ENCODE measurements around the gene SPRR1B.
"Not testable (repeated sequence)": the region's sequence is repeated elsewhere in the genome, so short reads cannot be mapped to it uniquely, and the experiment has no call there.

Gene SPRR1B, protein sequence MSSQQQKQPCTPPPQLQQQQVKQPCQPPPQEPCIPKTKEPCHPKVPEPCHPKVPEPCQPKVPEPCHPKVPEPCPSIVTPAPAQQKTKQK

DNA sequence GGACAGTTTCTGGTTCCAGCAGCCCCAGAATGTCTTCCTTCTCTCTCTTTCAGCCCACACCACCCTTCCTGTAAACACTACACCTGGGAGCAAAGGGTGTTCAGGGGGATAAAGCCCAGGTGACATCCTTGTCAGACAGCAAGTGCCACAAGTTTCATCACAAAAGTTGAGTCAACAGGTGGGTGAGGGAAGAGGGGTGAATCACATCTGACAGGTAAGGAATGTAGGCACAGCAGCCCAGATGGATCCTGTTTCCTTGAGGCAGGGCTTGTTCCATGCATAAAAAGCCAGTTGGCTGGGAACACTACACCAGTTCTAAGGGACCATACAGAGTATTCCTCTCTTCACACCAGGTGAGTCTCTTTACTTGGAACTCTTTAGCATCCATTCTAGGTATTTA, at the start of gene SPRR1B:
Gene SPRR1B, plus strand, starts transcription at position 309 of the 400 bp plus-strand sequence. CDS start 1,143 bp downstream, outside the sequence.
- no peak for DNase-seq

DNA sequence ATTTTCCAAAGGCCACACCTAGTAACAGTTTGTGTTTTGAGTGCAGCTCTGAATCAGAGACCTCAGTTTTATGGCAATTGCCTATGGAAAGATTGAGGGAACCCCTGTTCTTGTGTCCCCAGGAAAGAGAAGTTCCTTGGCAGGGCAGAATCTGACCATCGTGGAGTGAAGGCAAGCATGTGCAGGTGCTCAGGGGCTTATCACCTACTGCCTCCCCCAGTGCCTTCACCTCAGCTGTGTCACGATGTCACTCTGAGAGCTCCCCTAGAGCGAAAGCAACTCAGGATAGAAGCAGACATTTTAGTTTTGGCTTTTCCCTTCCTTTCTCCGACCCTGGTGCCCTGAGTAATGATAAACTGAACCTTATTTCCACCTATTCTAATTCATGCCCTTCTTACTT, 48.9 kb upstream of the SPRR1B start:
- no peak for DNase-seq

DNA sequence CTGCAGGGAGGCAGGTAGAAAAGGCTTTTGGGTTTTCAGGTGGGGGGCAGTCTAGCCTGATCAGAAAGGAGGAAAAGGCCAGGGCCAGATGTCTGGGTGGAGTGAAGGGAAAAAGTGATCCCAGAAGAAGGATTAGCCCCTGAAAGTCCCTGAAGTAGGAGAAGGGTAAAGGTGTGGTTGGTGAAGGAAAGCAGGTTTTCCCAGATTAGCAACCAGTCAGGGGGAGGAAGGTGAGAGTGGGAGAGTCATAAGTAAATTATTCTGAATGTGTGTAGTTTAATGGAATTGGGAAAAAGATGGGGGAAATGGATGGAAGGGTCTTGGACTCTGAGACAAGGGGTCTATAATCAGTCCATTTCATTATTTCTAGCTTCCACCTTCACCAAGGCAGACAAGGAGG, 47.8 kb upstream of the SPRR1B start:
- no peak for DNase-seq

DNA sequence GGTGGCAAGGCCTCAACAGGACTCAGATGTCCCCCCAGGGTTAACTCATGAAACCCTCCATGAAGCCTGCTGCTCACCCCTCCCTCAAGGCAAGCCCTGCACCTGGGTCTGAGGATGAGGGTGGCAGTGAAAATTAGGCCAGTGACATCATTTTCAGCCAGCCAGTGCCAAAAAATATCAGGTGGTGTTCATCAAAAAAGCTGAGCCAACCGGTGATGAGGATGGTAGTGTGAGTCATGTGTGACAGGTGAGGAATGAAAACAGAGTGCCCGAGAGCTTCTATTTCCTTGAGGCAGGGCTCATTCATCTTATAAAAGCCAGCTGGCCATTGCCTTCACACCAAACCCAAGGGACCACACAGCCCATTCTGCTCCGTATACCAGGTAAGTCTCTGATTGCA, 47.3 kb upstream of the SPRR1B start, which contains the start of gene SPRR1A:
Gene SPRR1A, plus strand, starts transcription at position 339 of the 400 bp plus-strand sequence. CDS start 1,150 bp downstream, outside the sequence.
- DNase-seq: no peak

DNA sequence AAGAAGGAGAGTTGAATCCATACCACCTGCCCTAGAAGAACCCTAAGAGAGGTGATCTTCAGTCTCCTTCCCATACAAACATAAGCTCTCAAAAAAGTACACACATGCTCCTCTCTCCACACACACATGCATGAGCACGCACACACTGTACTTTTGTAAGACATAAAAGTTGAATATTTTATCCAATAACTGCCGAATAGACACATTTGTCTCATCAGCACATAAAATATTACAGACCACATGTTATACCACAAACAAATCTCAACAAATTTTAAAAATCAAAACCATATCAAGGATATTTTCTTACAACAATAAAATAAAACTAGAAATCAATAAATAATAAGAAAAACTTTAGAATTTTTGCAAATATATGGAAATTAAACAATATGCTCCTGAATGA, 44.4 kb upstream of the SPRR1B start:
- DNase-seq: no peak

DNA sequence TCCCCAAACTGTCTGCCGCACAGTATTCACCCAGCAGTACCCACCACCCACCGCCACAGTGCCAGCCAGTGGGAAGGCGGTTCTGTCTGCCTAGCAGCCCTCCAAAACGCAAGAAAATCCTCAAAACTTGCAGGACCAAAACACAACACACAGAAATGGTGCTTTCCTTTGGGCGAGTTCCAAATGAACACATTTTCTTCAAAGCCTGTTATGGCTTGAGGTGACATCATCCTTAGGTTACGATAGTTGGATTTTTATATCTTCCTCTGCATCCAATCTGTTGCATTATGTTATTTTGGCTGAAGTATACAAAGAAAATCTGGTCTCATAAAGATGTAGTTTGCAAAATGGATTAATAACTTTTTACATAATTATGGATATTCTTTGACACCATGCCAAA, 37.8 kb upstream of the SPRR1B start:
- DNase-seq: no peak

GRCh38 chr1:152995842-152996241, 35.2 kb upstream of the SPRR1B start:
- DNase-seq: no peak

GRCh38 chr1:152996633-152997400, 34.2 kb upstream of the SPRR1B start:
- DNase-seq: no peak

DNA sequence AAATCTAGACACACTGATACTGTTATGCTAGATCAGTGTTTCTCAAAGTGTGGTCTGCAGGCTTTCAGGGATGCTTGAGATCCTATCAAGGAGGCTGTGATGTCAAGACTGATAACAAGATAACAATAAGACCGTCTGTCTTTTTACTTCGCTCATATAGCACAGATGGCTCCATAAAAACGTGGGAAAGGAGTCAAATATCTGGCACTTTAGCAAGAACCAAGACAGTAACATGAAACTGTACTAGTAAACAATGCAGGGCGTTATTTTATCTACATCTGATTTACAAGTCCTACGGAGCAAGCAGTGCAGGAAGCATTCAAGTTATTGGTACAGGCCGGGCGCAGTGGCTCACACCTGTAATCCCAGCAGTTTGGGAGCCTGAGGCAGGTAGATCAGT, 33.1 kb upstream of the SPRR1B start:
- DNase-seq: no peak

DNA sequence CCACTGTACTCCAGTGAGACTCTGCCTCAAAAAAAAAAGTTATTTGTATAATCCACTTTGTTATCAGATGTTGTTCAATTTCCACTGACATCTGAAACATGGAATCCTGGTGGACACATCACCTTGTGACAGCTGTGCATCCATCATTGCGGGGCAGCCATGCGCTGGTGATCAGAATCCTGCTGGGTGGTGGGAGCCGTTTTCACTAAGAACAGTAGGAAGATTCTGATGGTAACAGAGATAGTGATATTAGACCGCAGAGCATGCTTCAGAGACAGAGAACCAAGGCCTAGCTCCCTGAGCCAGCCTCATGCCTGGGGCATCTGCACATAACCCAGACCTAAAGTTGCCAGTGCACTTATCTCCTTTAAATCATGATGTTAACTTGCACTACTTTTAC, 32.5 kb upstream of the SPRR1B start:
- no peak for DNase-seq

GRCh38 chr1:152999818-153000217, 31.2 kb upstream of the SPRR1B start:
- no peak for DNase-seq

- DNase-seq: no peak
Observed at GRCh38 chr1:153000294-153000693, 30.7 kb upstream of the SPRR1B start.

DNA sequence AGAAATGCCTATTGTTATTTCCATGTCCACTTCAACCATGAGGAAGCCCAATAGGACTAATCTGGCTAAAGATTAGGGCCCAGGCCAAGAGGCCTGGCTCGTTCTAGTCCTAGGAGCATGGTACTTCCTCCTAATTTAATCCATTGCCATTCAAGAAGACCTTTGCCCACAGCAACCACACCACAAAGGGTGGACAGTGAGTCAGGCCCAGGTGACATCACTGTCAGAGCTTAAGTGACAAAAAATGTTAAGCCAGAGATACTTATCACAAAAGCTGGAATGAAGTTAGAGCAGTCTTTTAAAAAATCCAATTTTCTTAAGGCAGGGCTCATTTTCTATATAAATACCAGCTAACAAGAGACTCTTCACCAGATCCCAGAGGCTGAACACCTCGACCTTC, 29.6 kb upstream of the SPRR1B start, which contains the start of gene SPRR3:
Gene SPRR3, plus strand, starts transcription at position 368 of the 400 bp plus-strand sequence. CDS start 1,272 bp downstream, outside the sequence.
- DNase-seq: no peak

- DNase-seq: not testable (repeated sequence)
Observed at GRCh38 chr1:153011235-153011758, 19.7 kb upstream of the SPRR1B start.

GRCh38 chr1:153021829-153022228, 9.2 kb upstream of the SPRR1B start:
- not testable (repeated sequence) for DNase-seq

DNA sequence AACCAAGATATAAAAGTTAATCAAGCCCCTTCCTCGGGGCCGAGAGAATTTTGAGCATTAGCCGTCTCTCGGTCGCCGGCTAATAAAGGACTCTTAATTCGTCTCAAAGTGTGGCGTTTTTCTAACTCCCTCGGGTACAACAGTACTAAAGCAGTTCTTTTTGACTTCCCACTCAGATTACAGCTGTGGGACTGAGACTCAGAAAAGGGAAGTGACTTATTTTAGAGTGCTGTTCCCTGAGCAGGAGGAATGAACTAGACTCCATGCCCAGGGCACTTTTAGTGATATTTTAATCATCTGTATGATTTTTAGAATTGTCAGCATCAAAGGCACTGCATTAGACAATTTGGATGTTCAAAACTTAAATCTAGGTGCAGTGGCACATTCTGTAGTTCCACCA, 8.7 kb upstream of the SPRR1B start:
- DNase-seq: not testable (repeated sequence)

- DNase-seq: no peak
Observed at GRCh38 chr1:153023109-153023508, 7.9 kb upstream of the SPRR1B start.

GRCh38 chr1:153024413-153024812, 6.6 kb upstream of the SPRR1B start:
- DNase-seq: no peak

DNA sequence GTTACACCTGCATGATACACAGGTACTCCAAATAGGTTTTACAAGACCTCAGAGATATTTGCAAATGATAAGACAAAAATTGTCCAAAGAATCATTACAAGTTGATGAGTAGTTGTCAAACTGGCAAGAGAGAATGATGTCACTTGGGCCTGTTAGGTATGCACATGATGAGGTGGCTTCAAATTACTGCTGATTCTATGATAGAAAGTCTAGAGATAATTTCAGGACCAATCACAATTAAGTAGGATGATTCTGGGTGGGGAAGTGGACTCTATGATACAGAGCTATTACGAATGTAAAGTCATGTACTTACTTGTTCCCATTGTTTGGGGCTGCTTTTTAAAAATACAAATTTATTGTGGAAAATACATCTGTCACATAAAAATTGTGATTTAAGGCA, 5.2 kb upstream of the SPRR1B start:
- DNase-seq: no peak

DNA sequence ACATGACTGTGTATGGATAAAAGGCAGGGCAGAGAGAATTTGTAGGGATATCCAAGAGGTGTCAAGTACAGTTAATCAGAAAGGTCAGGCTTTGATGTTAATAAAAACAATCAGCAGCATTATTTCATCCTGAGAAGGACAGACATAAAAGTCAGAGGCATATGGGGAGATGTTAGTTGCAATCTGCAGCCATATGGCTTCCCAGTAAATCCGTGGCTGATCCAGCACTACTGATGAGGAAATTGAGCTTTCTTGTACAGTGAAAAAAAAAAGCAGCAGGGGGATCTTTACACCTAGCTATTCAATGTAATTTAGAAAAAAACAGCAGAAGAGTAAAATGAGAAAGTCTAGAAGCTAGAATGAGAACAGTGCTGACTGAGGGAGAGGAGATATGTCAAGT, 2.2 kb upstream of the SPRR1B start:
- no peak for DNase-seq

DNA sequence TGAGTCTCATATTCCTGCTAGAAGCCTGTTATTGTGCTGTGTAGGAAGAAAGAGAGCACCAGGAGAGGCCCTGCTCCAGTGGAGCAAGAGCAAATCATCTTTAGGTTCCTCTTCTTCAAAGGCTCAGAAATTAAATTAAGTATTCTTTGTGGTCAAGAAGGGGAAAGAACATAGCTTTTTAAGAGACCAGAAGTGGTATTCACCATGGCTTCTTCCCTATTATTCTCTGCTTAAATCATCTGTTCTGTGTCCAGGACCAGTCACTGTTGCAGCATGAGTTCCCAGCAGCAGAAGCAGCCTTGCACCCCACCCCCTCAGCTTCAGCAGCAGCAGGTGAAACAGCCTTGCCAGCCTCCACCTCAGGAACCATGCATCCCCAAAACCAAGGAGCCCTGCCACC, 1.1 kb downstream of the SPRR1B start:
- no peak for DNase-seq

GRCh38 chr1:153032677-153033308, 1.8 kb downstream of the SPRR1B start:
- peak; percentile 15 for DNase-seq

DNA sequence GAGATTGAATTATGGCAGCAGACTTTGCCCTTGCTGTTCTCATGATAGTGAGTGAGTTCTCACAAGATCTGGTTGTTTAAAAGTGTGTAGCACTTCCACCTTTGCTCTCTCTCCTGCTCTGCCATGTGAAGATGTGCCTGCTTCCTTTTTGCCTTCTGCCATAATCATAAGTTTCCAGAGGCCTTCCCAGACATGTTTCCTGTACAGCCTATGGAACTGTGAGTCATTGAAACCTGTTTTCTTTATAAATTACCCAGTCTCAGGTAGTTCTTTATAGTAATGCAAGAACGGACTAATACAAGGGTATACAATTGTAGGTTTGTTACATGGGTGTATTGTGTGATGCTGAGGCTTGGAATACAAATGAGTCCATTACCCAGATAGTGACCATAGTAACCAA, 4.2 kb downstream of the SPRR1B start:
- DNase-seq: no peak

Data from NCI-H69 (cell line).